Measurements from ENCODE around the gene NT5DC1. TPM values are rescaled to one million over a fixed set of nuclear protein-coding genes. Genes with fewer than 3 reads are reported as not detected.

Gene NT5DC1
- total and polyA plus RNA-seq, 2 experiments from 2014 or later: 14.1 to 48.9 TPM

GRCh38 chr6:116126032-116126431 is 25.4 kb downstream of the NT5DC1 start, which contains the start of gene COL10A1:
Gene COL10A1, minus strand, starts transcription at chr6:116126132. Its CDS starts 640 bp downstream, at chr6:116125492.
- TF ChIP-seq CTCF (IDR thresholded peaks at IDR 0.05; ENCODE audit: low read depth, low read length): no peak
- Histone ChIP-seq H3K36me3 (no peaks in the 10 kb centered on the region), H3K4me3 (no peak within 1 kb of the TSS), H3K9me3 (ENCODE audit: low read depth) (no peaks in the 10 kb centered on the region), H3K4me1 (ENCODE audit: low read depth) (peaks cover 7% of the 10 kb centered on the region), H3K27ac (no peak within 1 kb of the TSS), H3K27me3 (no peaks in the 10 kb centered on the region)
- DNase-seq (ENCODE audit: low read depth in 1 of 2, low spot score in 1 of 2): no peak

- H3K9me3 ChIP-seq (ENCODE audit: low read depth): no peaks in the 10 kb centered on the region
- DNase-seq (ENCODE audit: low read depth in 1 of 2, low spot score in 1 of 2): peak in 1 of 2 donors; percentile 36
- no peaks in the 10 kb centered on the region for H3K27me3 ChIP-seq
- H3K27ac ChIP-seq: no peak overlapping the region
- no peak for TF ChIP-seq CTCF (IDR thresholded peaks at IDR 0.05; ENCODE audit: low read depth, low read length)
- no peaks in the 10 kb centered on the region for H3K36me3 ChIP-seq
- H3K4me3 ChIP-seq: no peak overlapping the region
- H3K4me1 ChIP-seq (ENCODE audit: low read depth): peaks cover 7% of the 10 kb centered on the region
Measured at GRCh38 chr6:116127771-116128493, 27.3 kb downstream of the NT5DC1 start.

- Histone ChIP-seq H3K9me3 (ENCODE audit: low read depth) (no peaks in the 10 kb centered on the region), H3K27ac (no peak overlapping the region), H3K36me3 (no peaks in the 10 kb centered on the region), H3K4me1 (ENCODE audit: low read depth) (no peaks in the 10 kb centered on the region), H3K4me3 (no peak overlapping the region), H3K27me3 (no peaks in the 10 kb centered on the region)
- DNase-seq (ENCODE audit: low read depth in 1 of 2, low spot score in 1 of 2): no peak
- no peak for TF ChIP-seq CTCF (IDR thresholded peaks at IDR 0.05; ENCODE audit: low read depth, low read length)
Measured at GRCh38 chr6:116133453-116133852, 32.8 kb downstream of the NT5DC1 start.

- TF ChIP-seq CTCF (IDR thresholded peaks at IDR 0.05; ENCODE audit: low read depth, low read length): no peak
- DNase-seq (ENCODE audit: low read depth in 1 of 2, low spot score in 1 of 2): no peak
- no peak overlapping the region for H3K27ac ChIP-seq
- H3K27me3 ChIP-seq: no peaks in the 10 kb centered on the region
- H3K9me3 ChIP-seq (ENCODE audit: low read depth): no peaks in the 10 kb centered on the region
- H3K4me1 ChIP-seq (ENCODE audit: low read depth): no peaks in the 10 kb centered on the region
- H3K36me3 ChIP-seq: no peaks in the 10 kb centered on the region
- no peak overlapping the region for H3K4me3 ChIP-seq
Measured at GRCh38 chr6:116136373-116136772, 35.7 kb downstream of the NT5DC1 start.

- Histone ChIP-seq H3K36me3 (no peaks in the 10 kb centered on the region), H3K4me1 (ENCODE audit: low read depth) (no peaks in the 10 kb centered on the region), H3K4me3 (no peak overlapping the region), H3K27me3 (no peaks in the 10 kb centered on the region), H3K9me3 (ENCODE audit: low read depth) (no peaks in the 10 kb centered on the region), H3K27ac (no peak overlapping the region)
- TF ChIP-seq CTCF (IDR thresholded peaks at IDR 0.05; ENCODE audit: low read depth, low read length): no peak
- peak in 1 of 2 donors; percentile 49 for DNase-seq (ENCODE audit: low read depth in 1 of 2, low spot score in 1 of 2)
Measured at GRCh38 chr6:116136933-116137340, 36.3 kb downstream of the NT5DC1 start.
